ENCODE measurements around the gene TAOK3.

DNA sequence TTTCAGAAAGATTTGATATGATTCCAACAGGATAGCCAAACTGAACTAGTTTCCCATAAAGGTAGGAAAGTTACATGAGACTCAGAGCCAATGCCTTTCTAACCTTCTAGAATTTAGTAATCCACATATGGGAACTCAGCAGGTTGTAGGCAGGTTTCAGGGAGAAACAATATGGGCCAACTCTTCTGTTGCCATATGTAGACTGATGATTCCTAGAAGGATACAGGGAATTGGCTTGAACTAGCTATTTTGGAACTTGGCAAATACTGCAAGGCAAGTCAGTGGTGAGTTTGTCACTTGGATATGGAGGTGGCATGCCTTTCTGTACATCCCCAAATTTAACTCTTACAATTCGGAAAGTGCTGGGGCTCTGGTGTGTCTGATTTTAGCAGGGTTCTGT is 19.1 kb upstream of the TAOK3 start:
- TF ChIP-seq CTCF (IDR thresholded peaks at IDR 0.05; ENCODE audit: low read length), result no peak
- TF ChIP-seq EZH2 (optimal IDR thresholded peaks at IDR 0.05; ENCODE audit: low read depth, low read length), result no peak
